ENCODE measurements around the gene DTNB.

The DTNB gene

GRCh38 chr2:25506226-25506625 lies 167.2 kb downstream of the DTNB start:
- no peak overlapping the region for H3K4me3 ChIP-seq (ENCODE audit: low read depth, low read length)
- no peak for TF ChIP-seq CTCF (IDR thresholded peaks at IDR 0.05; ENCODE audit: borderline replicate concordance, insufficient read depth, low read depth, low read length)

DNA sequence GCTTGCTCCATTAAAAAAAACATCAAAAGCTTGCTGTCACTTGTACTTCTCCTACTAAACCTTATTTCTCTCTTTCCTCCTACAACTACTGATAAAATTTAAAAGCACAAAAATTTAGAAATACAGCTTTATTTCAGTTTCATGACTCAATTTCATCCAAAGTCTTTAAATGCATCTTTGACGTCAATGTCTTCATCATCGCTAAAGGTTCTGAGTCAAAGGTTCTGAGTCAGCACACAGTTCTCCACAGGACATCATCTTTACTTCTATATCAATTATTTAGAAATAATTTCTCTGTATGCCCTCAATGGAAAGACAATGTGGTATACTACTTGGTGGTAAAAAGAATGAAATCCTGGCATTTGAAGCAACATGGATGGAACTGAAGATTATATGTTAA lies 167.8 kb downstream of the DTNB start:
- no peak overlapping the region for H3K4me3 ChIP-seq (ENCODE audit: low read depth, low read length)
- TF ChIP-seq CTCF (IDR thresholded peaks at IDR 0.05; ENCODE audit: borderline replicate concordance, insufficient read depth, low read depth, low read length): no peak

- no peak for TF ChIP-seq CTCF (IDR thresholded peaks at IDR 0.05; ENCODE audit: borderline replicate concordance, insufficient read depth, low read depth, low read length)
- no peak overlapping the region for H3K4me3 ChIP-seq (ENCODE audit: low read depth, low read length)
Measured at GRCh38 chr2:25505182-25505581, 168.2 kb downstream of the DTNB start.

GRCh38 chr2:25504266-25504665 lies 169.1 kb downstream of the DTNB start:
- TF ChIP-seq CTCF (IDR thresholded peaks at IDR 0.05; ENCODE audit: borderline replicate concordance, insufficient read depth, low read depth, low read length): no peak
- no peak overlapping the region for H3K4me3 ChIP-seq (ENCODE audit: low read depth, low read length)

GRCh38 chr2:25499157-25499556 lies 174.2 kb downstream of the DTNB start:
- no peak for TF ChIP-seq CTCF (IDR thresholded peaks at IDR 0.05; ENCODE audit: borderline replicate concordance, insufficient read depth, low read depth, low read length)

GRCh38 chr2:25497918-25498407 lies 175.4 kb downstream of the DTNB start:
- H3K4me3 ChIP-seq (ENCODE audit: low read depth, low read length): no peak overlapping the region
- TF ChIP-seq CTCF (IDR thresholded peaks at IDR 0.05; ENCODE audit: borderline replicate concordance, insufficient read depth, low read depth, low read length): no peak

More at GRCh38 chr2:25499157-25499556, 174.2 kb downstream of the DTNB start:
- no peak overlapping the region for H3K4me3 ChIP-seq (ENCODE audit: low read depth, low read length)

DNA sequence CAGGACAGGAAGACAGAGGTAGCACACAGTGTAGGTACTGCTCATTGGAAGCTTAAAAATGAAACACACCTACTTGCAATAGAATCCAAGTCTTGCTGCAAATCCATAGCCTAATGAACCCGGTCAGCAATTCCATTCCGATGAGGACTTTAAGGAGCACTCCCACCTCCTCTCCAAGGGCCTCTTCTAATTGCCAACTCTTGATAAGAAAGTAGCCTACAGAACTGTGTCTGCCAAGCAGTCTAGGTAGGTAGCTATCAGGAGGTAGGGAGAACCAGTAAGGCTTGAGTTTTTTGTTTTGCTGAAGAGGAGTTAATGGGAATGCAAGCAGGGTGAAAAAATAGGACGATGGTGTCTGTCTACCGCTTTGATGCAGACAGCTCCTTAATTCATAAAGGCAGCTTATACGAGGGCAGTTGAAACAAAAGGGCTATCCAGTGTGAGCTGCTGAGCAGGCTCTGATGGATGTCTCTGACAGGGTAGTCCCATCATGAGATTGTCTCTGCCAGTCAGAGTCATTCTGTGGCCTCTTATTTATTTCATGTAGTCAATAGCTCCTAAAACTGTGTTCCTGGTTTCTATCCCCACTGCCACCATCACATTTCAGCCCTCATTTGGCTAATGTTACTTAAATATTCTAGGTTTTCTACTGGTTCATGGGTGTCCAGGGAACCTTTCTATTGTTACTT lies 176.0 kb downstream of the DTNB start:
- TF ChIP-seq CTCF (IDR thresholded peaks at IDR 0.05; ENCODE audit: borderline replicate concordance, insufficient read depth, low read depth, low read length): no peak
- H3K4me3 ChIP-seq (ENCODE audit: low read depth, low read length): no peak overlapping the region

Data from GM12875 (cell line).